C4-2B (cell line): ENCODE measurements around the gene RFC3.

ENCODE experiments used
- CTCF ChIP-seq: fragments of 450-650 bp; conservative IDR thresholded peaks from 2 replicates; pipeline ENCODE4 v1.5.1; 2017; ENCODE audit warnings: mild to moderate bottlenecking
- ZFX ChIP-seq: fragments of 450-650 bp; IDR thresholded peaks from 2 replicates; pipeline ENCODE4 v1.6.1; 2017

- TF ChIP-seq CTCF, result no peak
- TF ChIP-seq ZFX, result no peak
These were observed 51.1 kb downstream of the RFC3 start for GRCh38 chr13:33869005-33869404.
